Breast epithelium (tissue), 3 donors: Measurements from ENCODE around the gene SYT11.

Experiments used
- CTCF ChIP-seq, 3 donors: fragments of 450-650 bp; IDR thresholded peaks; one replicate each; pipeline ENCODE4 v1.5.1; 2016 to 2017; ENCODE audit warnings: antibody characterized with exemption in 3 of 3, mild to moderate bottlenecking in 3 of 3, moderate library complexity in 3 of 3
- POLR2AphosphoS5 ChIP-seq, 3 donors: sonication (generic); formaldehyde crosslinking; IDR thresholded peaks; one replicate each; pipeline ENCODE4 v1.6.1; 2017; ENCODE audit warnings: antibody characterized with exemption in 3 of 3

GRCh38 chr1:155890251-155890650 lies 30.9 kb downstream of the SYT11 start:
- TF ChIP-seq CTCF (IDR thresholded peaks at IDR 0.05): no peak
- no peak for TF ChIP-seq POLR2AphosphoS5 (IDR thresholded peaks at IDR 0.05)
